NCI-H82 treated with DMSO at 0.1 percent for 48 hours (cell line): ENCODE measurements around the gene PUM1.

Experiments
- DNase-seq: peaks from one replicate; lab custom pipeline; 2025; ENCODE audit not compliant: unreplicated experiment; lab: John Stamatoyannopoulos, UW

Gene PUM1

DNA sequence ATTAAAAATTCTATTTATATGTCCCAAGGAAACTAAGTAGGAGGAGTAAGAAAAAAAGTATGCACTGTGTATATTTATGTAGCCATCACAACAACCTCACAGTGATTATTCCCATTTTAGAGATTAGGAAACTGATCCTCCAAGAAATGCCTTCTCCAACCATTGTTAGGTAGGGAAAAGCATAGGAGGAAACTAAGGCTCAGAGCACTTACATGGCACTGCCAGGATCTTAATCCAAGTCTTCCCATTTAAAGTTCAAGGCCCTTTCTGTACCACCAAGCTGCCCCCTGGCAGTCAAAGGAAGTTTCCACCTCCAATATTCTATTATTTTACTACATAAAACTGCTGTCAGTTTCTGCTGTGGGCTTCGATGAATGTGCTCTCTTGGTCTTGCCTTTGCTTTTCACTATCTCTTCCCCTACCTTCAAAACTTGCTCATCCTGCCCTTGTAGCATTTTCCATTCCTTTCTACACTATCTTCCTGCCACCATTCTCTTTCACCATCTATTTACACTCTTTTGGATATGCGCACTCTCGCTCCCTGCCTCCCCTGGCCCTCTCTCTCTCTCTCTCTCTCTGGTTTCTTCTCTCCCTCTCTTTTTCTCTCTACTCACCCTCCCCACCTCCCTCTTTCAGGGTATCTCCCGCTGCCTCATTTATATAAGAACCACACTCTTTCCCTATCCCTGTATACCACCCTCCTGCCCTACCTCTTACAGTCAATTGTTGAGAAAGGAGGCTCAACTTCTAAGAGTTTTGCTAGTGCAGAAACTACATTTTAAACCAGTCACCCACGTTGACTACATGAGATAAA, 34.0 kb downstream of the PUM1 start:
- no peak for DNase-seq

GRCh38 chr1:31029026-31029425, 36.5 kb downstream of the PUM1 start:
- no peak for DNase-seq

GRCh38 chr1:31027693-31028526, 37.6 kb downstream of the PUM1 start:
- DNase-seq, result no peak

GRCh38 chr1:31022259-31022658, 43.3 kb downstream of the PUM1 start:
- no peak for DNase-seq

- no peak for DNase-seq
Observed at GRCh38 chr1:31020007-31020790, 45.3 kb downstream of the PUM1 start.

- DNase-seq, result no peak
Observed at GRCh38 chr1:31019401-31019800, 46.1 kb downstream of the PUM1 start.

GRCh38 chr1:31016868-31017267, 48.6 kb downstream of the PUM1 start:
- DNase-seq, result no peak

DNA sequence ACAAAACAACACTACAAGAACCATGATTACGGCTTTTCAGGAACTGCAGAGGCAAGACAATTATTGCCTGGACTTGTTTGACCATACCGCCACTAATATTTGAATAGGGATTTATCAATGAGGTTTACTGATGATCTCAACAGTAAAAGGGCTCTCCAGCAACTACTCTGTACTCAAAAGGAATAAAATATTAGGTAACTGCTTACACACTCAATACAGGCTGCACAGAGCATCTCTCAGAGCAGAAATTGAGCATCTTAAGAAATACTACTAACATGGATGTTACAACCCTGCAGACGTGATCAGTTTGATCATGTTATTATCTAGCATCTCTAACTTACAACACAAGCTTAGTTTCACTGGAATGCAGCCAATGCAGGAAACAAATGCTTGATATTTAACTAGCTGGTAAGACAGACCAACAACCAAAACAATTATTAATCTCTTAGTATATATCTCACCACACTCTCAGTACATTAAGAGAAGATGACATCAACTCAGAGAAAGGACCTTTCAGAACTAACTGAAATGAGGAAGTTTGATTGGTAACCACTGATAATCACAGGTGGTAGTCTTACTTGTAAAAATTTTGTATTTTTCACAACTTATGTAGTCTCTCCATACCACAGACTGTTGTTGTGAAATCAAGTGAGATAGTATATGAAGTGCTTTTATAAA, 52.2 kb downstream of the PUM1 start:
- DNase-seq, result no peak

DNA sequence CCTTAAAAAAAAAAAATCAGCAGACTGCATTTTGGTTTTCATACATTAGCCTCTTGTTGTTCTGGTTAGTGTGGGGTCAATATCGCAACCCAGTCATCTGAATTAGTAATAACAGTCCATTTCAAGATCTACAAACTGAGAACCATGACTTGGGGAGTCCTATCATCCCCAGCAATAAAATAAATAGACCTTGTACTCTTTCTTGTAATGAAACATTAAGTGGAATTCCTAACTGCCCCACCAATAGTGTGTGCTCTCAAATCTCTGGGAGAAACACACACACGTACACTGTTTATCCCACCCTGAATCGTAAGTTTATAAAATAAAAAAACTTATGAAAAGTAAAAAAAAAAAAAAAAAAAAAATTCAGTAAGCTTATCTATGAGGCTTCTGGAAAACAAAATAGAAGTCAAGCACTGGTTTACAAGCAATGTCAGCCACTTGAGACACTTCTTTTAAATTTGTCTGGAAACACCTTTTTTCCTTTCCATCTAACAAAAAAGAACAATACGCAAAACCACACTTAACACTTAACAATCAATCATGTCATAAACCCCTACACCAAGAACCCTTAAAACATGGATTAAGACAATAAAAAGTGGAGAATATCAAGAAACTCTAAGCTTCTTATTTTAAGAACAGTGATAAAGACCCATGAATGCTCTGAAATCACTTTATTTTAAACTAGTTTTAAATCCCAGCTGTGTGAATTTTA, 53.1 kb downstream of the PUM1 start:
- DNase-seq, result no peak

DNA sequence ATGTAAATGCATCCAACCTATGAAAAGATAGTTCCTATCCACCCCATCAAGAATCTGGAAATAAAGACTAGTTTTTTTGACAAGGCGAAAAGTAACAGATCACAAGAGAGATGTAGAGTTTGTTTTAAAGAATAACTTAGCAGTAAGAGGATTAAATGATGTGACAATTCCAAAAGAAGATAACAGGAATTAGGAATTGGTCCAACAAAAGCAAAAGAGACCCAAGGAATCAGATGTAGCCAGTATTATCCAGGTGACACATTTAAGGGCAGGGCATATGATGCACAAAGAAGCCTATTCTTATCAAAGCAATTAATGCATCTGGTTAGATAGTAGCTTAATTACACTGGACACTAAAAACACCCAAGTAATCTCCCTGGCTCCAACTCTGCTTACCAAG, 53.8 kb downstream of the PUM1 start:
- DNase-seq, result no peak

- DNase-seq, result no peak
Observed at GRCh38 chr1:31010086-31010989, 55.2 kb downstream of the PUM1 start.

- no peak for DNase-seq
Observed at GRCh38 chr1:31007462-31007991, 58.0 kb downstream of the PUM1 start.

- no peak for DNase-seq
Observed at GRCh38 chr1:31006747-31007146, 58.8 kb downstream of the PUM1 start.

GRCh38 chr1:31005617-31006166, 59.8 kb downstream of the PUM1 start:
- DNase-seq, result no peak

GRCh38 chr1:31005198-31005597, 60.3 kb downstream of the PUM1 start:
- no peak for DNase-seq

- no peak for DNase-seq
Observed at GRCh38 chr1:31004231-31004621, 61.3 kb downstream of the PUM1 start.

GRCh38 chr1:31003613-31004230, 61.8 kb downstream of the PUM1 start:
- DNase-seq, result no peak

GRCh38 chr1:31000301-31000700, 65.2 kb downstream of the PUM1 start:
- no peak for DNase-seq
